Measurements from ENCODE around the gene CISH.

GRCh38 chr3:50572801-50573371, 38.7 kb downstream of the CISH start:
- TF ChIP-seq CTCF (conservative IDR thresholded peaks at IDR 0.05) (no peak), EZH2 (IDR thresholded peaks at IDR 0.05; ENCODE audit: low read depth) (no peak)
